ENCODE data around the gene SEMA4G.
A peak's percentile ranks its signal among the peaks of the same experiment; 100 is the strongest.

SEMA4G gene

GRCh38 chr10:101011517-101012423, 42.5 kb downstream of the SEMA4G start:
- no peak overlapping the region for H3K4me3 ChIP-seq (ENCODE audit: low read length, poor library complexity, severe bottlenecking)
- H4K20me1 ChIP-seq (ENCODE audit: insufficient read depth, low read length, poor library complexity, severe bottlenecking) = no peaks in the 10 kb centered on the region
- H3K79me2 ChIP-seq (ENCODE audit: insufficient read depth, low read length) = no peaks in the 10 kb centered on the region
- H2AFZ ChIP-seq (ENCODE audit: low read length) = no peak overlapping the region
- no peaks in the 10 kb centered on the region for H3K9me2 ChIP-seq (replicated peaks; ENCODE audit: low read depth, low read length)
- H3K4me2 ChIP-seq (ENCODE audit: low read depth, low read length, poor library complexity, severe bottlenecking) = no peak overlapping the region
- H3K36me3 ChIP-seq (ENCODE audit: insufficient read depth, low read length) = peaks cover 4% of the 10 kb centered on the region; the same call in 1 of the 2 replicates
- H3K9me3 ChIP-seq (ENCODE audit: insufficient read depth, low read depth, low read length) = no peaks in the 10 kb centered on the region
- no peaks in the 10 kb centered on the region for H3K27me3 ChIP-seq (ENCODE audit: insufficient read depth, low read length, poor library complexity, severe bottlenecking)
- no peaks in the 10 kb centered on the region for H3K4me1 ChIP-seq (ENCODE audit: insufficient read depth, low read length, poor library complexity, severe bottlenecking)
- H3F3A ChIP-seq (ENCODE audit: low read depth) = no peaks in the 10 kb centered on the region
- no peak overlapping the region for H3K9ac ChIP-seq (ENCODE audit: low read depth, low read length, poor library complexity, severe bottlenecking)
- TF ChIP-seq CTCF (conservative IDR thresholded peaks at IDR 0.05; ENCODE audit: low read length) = peak; percentile 29
- no peak for TF ChIP-seq EZH2phosphoT487 (IDR thresholded peaks at IDR 0.05; ENCODE audit: borderline replicate concordance)

GRCh38 chr10:101012525-101013364, 43.4 kb downstream of the SEMA4G start:
- Histone ChIP-seq H3K9me2 (replicated peaks; ENCODE audit: low read depth, low read length) (no peaks in the 10 kb centered on the region), H4K20me1 (ENCODE audit: insufficient read depth, low read length, poor library complexity, severe bottlenecking) (no peaks in the 10 kb centered on the region), H3K9ac (ENCODE audit: low read depth, low read length, poor library complexity, severe bottlenecking) (no peak overlapping the region), H3F3A (ENCODE audit: low read depth) (no peaks in the 10 kb centered on the region), H3K9me3 (ENCODE audit: insufficient read depth, low read depth, low read length) (no peaks in the 10 kb centered on the region), H3K79me2 (ENCODE audit: insufficient read depth, low read length) (no peaks in the 10 kb centered on the region), H3K4me2 (ENCODE audit: low read depth, low read length, poor library complexity, severe bottlenecking) (peak overlapping the region; percentile 44), H2AFZ (ENCODE audit: low read length) (peak overlapping the region; percentile 38; the same call in 1 of the 2 replicates), H3K27me3 (ENCODE audit: insufficient read depth, low read length, poor library complexity, severe bottlenecking) (no peaks in the 10 kb centered on the region), H3K36me3 (ENCODE audit: insufficient read depth, low read length) (no peaks in the 10 kb centered on the region), H3K4me1 (ENCODE audit: insufficient read depth, low read length, poor library complexity, severe bottlenecking) (no peaks in the 10 kb centered on the region), H3K4me3 (ENCODE audit: low read length, poor library complexity, severe bottlenecking) (peak overlapping the region; percentile 9)
- TF ChIP-seq CTCF (conservative IDR thresholded peaks at IDR 0.05; ENCODE audit: low read length) (peak; percentile 91), EZH2phosphoT487 (IDR thresholded peaks at IDR 0.05; ENCODE audit: borderline replicate concordance) (no peak)

GRCh38 chr10:101013365-101013825, 44.1 kb downstream of the SEMA4G start:
- Histone ChIP-seq H2AFZ (ENCODE audit: low read length) (no peak overlapping the region; the same call in 1 of the 2 replicates), H3K9ac (ENCODE audit: low read depth, low read length, poor library complexity, severe bottlenecking) (no peak overlapping the region), H3K9me2 (replicated peaks; ENCODE audit: low read depth, low read length) (no peaks in the 10 kb centered on the region), H3K9me3 (ENCODE audit: insufficient read depth, low read depth, low read length) (no peaks in the 10 kb centered on the region), H3K36me3 (ENCODE audit: insufficient read depth, low read length) (no peaks in the 10 kb centered on the region), H3K4me3 (ENCODE audit: low read length, poor library complexity, severe bottlenecking) (peak overlapping the region; percentile 9), H3K79me2 (ENCODE audit: insufficient read depth, low read length) (no peaks in the 10 kb centered on the region), H3K4me2 (ENCODE audit: low read depth, low read length, poor library complexity, severe bottlenecking) (peak overlapping the region; percentile 44), H3K4me1 (ENCODE audit: insufficient read depth, low read length, poor library complexity, severe bottlenecking) (no peaks in the 10 kb centered on the region), H3K27me3 (ENCODE audit: insufficient read depth, low read length, poor library complexity, severe bottlenecking) (no peaks in the 10 kb centered on the region), H3F3A (ENCODE audit: low read depth) (no peaks in the 10 kb centered on the region), H4K20me1 (ENCODE audit: insufficient read depth, low read length, poor library complexity, severe bottlenecking) (no peaks in the 10 kb centered on the region)
- TF ChIP-seq CTCF (conservative IDR thresholded peaks at IDR 0.05; ENCODE audit: low read length) (no peak), EZH2phosphoT487 (IDR thresholded peaks at IDR 0.05; ENCODE audit: borderline replicate concordance) (no peak)
